DND-41 (cell line): ENCODE measurements around the gene OGDH.

Source experiments
- EZH2 ChIP-seq: IDR thresholded peaks from 3 replicates; pipeline ENCODE4 v1.6.1; 2012; ENCODE audit warnings: borderline replicate concordance, low read depth, mild to moderate bottlenecking, moderate library complexity, low read length, inconsistent platforms; ENCODE audit not compliant: severe bottlenecking
- TF ChIP-seq, protein P1 (sequence below): IDR thresholded peaks from 2 replicates; pipeline ENCODE4 v1.5.1; 2012; ENCODE audit warnings: borderline replicate concordance, low read length, moderate library complexity, mild to moderate bottlenecking; ENCODE audit not compliant: poor library complexity, severe bottlenecking; ENCODE audit errors: extremely low read depth

GRCh38 chr7:44756904-44757303 is 150.5 kb downstream of the OGDH start:
- no peak for TF ChIP-seq EZH2
- TF ChIP-seq, protein P1, sequence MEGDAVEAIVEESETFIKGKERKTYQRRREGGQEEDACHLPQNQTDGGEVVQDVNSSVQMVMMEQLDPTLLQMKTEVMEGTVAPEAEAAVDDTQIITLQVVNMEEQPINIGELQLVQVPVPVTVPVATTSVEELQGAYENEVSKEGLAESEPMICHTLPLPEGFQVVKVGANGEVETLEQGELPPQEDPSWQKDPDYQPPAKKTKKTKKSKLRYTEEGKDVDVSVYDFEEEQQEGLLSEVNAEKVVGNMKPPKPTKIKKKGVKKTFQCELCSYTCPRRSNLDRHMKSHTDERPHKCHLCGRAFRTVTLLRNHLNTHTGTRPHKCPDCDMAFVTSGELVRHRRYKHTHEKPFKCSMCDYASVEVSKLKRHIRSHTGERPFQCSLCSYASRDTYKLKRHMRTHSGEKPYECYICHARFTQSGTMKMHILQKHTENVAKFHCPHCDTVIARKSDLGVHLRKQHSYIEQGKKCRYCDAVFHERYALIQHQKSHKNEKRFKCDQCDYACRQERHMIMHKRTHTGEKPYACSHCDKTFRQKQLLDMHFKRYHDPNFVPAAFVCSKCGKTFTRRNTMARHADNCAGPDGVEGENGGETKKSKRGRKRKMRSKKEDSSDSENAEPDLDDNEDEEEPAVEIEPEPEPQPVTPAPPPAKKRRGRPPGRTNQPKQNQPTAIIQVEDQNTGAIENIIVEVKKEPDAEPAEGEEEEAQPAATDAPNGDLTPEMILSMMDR = no peak
